Kidney glomerular epithelial cell (primary cell): ENCODE measurements around the gene COMMD4.
"Not testable (repeated sequence)": the region's sequence is repeated elsewhere in the genome, so short reads cannot be mapped to it uniquely, and the experiment has no call there.

ENCODE experiments used
- DNase-seq: peaks from one replicate; lab custom pipeline; 2025; lab: John Stamatoyannopoulos, UW

COMMD4 gene

GRCh38 chr15:75332093-75332492 is 3.8 kb upstream of the COMMD4 start:
- DNase-seq = not testable (repeated sequence)

GRCh38 chr15:75333654-75334419 is 2.0 kb upstream of the COMMD4 start:
- DNase-seq = not testable (repeated sequence)

- no peak for DNase-seq
Observed at GRCh38 chr15:75335313-75335704, 554 bp upstream of the COMMD4 start.

GRCh38 chr15:75338661-75339240 is 2.9 kb downstream of the COMMD4 start:
- DNase-seq = no peak

- no peak for DNase-seq
Observed at GRCh38 chr15:75339531-75340240, 3.8 kb downstream of the COMMD4 start.

- DNase-seq = no peak
Observed at GRCh38 chr15:75342221-75342620, 6.4 kb downstream of the COMMD4 start.

- DNase-seq = not testable (repeated sequence)
Observed at GRCh38 chr15:75343953-75344352, 8.1 kb downstream of the COMMD4 start.

- no peak for DNase-seq
Observed at GRCh38 chr15:75346796-75347221, 10.9 kb downstream of the COMMD4 start, which contains the start of gene NEIL1. Gene NEIL1, plus strand, starts transcription at chr15:75347039. Its CDS starts 1,867 bp downstream, at chr15:75348906.

GRCh38 chr15:75347222-75348033 is 11.6 kb downstream of the COMMD4 start:
- peak; percentile 11 for DNase-seq

GRCh38 chr15:75348034-75348561 is 12.2 kb downstream of the COMMD4 start:
- no peak for DNase-seq

- DNase-seq = no peak
Observed at GRCh38 chr15:75348562-75349350, 12.9 kb downstream of the COMMD4 start.

GRCh38 chr15:75349351-75349669 is 13.4 kb downstream of the COMMD4 start:
- not testable (repeated sequence) for DNase-seq

- no peak for DNase-seq
Observed at GRCh38 chr15:75349851-75350588, 14.2 kb downstream of the COMMD4 start.

- no peak for DNase-seq
Observed at GRCh38 chr15:75350601-75351361, 14.9 kb downstream of the COMMD4 start.

GRCh38 chr15:75352186-75353080 is 16.6 kb downstream of the COMMD4 start:
- no peak for DNase-seq

- no peak for DNase-seq
Observed at GRCh38 chr15:75353604-75354003, 17.7 kb downstream of the COMMD4 start.

- DNase-seq = no peak
Observed at GRCh38 chr15:75354454-75354853, 18.6 kb downstream of the COMMD4 start.

GRCh38 chr15:75355369-75355768 is 19.5 kb downstream of the COMMD4 start:
- no peak for DNase-seq

- no peak for DNase-seq
Observed at GRCh38 chr15:75356006-75356405, 20.1 kb downstream of the COMMD4 start.
